OCI-LY1 (cell line): ENCODE data around the gene NKAIN2.

Source experiments
- H2AFZ ChIP-seq: fragments of 200-600 bp; sonication (generic), shearing (Covaris generic); 2 replicates; pipeline ENCODE4 v1.6.0; 2014; ENCODE audit warnings: antibody characterized with exemption, mild to moderate bottlenecking, low read length
- H3F3A ChIP-seq: fragments of 200-600 bp; sonication (generic), shearing (Covaris generic); 2 replicates; pipeline ENCODE4 v1.6.0; 2014; ENCODE audit warnings: mild to moderate bottlenecking, antibody characterized with exemption, low read length, moderate library complexity; ENCODE audit not compliant: insufficient read depth
- H3K27ac ChIP-seq: fragments of 200-600 bp; sonication (generic); 2 replicates; pipeline ENCODE4 v1.5.1; 2014; ENCODE audit warnings: low read length, mixed run types, mild to moderate bottlenecking, low read depth; ENCODE audit not compliant: poor library complexity, severe bottlenecking
- H3K27me3 ChIP-seq: fragments of 200-600 bp; sonication (generic); 2 replicates; pipeline ENCODE4 v1.6.0; 2014; ENCODE audit warnings: antibody characterized with exemption, mild to moderate bottlenecking, low read length, moderate library complexity; ENCODE audit not compliant: insufficient read depth
- H3K36me3 ChIP-seq: fragments of 200-600 bp; sonication (generic); 2 replicates; pipeline ENCODE4 v1.6.1; 2014; ENCODE audit warnings: mild to moderate bottlenecking, antibody characterized with exemption, low read length, moderate library complexity, mixed read lengths; ENCODE audit not compliant: insufficient read depth
- H3K4me1 ChIP-seq: fragments of 200-600 bp; sonication (generic); 2 replicates; pipeline ENCODE4 v1.5.1; 2014; ENCODE audit warnings: mild to moderate bottlenecking, low read length, moderate library complexity; ENCODE audit not compliant: insufficient read depth, severe bottlenecking
- H3K4me2 ChIP-seq: fragments of 200-600 bp; sonication (generic), shearing (Covaris generic); 2 replicates; pipeline ENCODE4 v1.6.1; 2014; ENCODE audit warnings: low read length
- H3K4me3 ChIP-seq: fragments of 200-600 bp; sonication (generic); 2 replicates; pipeline ENCODE4 v1.5.1; 2014; ENCODE audit warnings: low read length, low read depth, mild to moderate bottlenecking, mixed read lengths; ENCODE audit not compliant: poor library complexity, severe bottlenecking
- H3K79me2 ChIP-seq: fragments of 200-600 bp; shearing (Covaris generic); 2 replicates; pipeline ENCODE4 v1.6.1; 2016; ENCODE audit warnings: mixed run types, low read length, mixed read lengths; ENCODE audit not compliant: insufficient read depth
- H3K9ac ChIP-seq: fragments of 200-600 bp; sonication (generic), shearing (Covaris generic); 2 replicates; pipeline ENCODE4 v1.6.1; 2014; ENCODE audit warnings: mild to moderate bottlenecking, low read length, mixed read lengths
- H3K9me2 ChIP-seq: fragments of 200-600 bp; sonication (generic), shearing (Covaris generic); 2 replicates; pipeline ENCODE4 v1.6.1; 2014; ENCODE audit warnings: low read depth, mild to moderate bottlenecking, low read length, mixed read lengths
- H3K9me3 ChIP-seq: fragments of 200-600 bp; shearing (Covaris generic); 2 replicates; pipeline ENCODE4 v1.6.1; 2014; ENCODE audit warnings: low read length, mixed read lengths
- H4K20me1 ChIP-seq: fragments of 200-600 bp; sonication (generic), shearing (Covaris generic); 2 replicates; pipeline ENCODE4 v1.6.0; 2016; ENCODE audit warnings: mild to moderate bottlenecking, low read length; ENCODE audit not compliant: insufficient read depth
- CTCF ChIP-seq: fragments of 200-600 bp; sonication (generic), shearing (Covaris generic); IDR thresholded peaks from 2 replicates; pipeline ENCODE4 v1.5.1; 2017; ENCODE audit warnings: mild to moderate bottlenecking, antibody characterized with exemption, low read length, moderate library complexity, mixed read lengths
- EZH2 ChIP-seq: fragments of 200-600 bp; sonication (generic), shearing (Covaris generic); IDR thresholded peaks from 2 replicates; pipeline ENCODE4 v1.8.0; 2017; ENCODE audit warnings: borderline replicate concordance, mixed run types, mild to moderate bottlenecking, antibody characterized with exemption, low read length, moderate library complexity, mixed read lengths

Gene NKAIN2

DNA sequence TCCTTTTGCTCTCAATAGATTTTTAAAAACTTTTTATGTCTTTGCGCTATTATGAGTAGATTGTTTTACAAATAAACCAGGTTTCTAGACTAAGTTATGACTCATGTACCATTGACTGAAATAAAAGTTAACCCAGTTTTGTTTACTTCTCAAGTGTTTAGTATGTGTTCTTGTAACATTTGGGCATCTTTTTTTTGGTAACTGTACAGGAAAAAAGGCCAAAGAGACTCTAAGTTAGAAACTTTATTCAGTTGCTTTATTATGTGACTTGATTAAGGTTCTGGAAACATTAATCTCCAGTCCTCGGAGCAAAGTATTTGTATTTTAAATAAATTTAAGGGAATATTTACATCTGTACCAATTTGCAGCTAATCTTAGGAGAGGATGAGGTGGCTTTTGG, 2.9 kb downstream of the NKAIN2 start:
- H3K4me1 ChIP-seq: no peaks in the 10 kb centered on the region
- H4K20me1 ChIP-seq: no peaks in the 10 kb centered on the region
- H3K9me2 ChIP-seq: no peaks in the 10 kb centered on the region
- no peak overlapping the region for H3K27ac ChIP-seq
- no peaks in the 10 kb centered on the region for H3K36me3 ChIP-seq
- TF ChIP-seq EZH2: no peak
- no peak for TF ChIP-seq CTCF
- H3K4me2 ChIP-seq: no peak overlapping the region
- no peak overlapping the region for H3K9ac ChIP-seq
- H3K27me3 ChIP-seq: no peaks in the 10 kb centered on the region
- H2AFZ ChIP-seq: no peak overlapping the region
- no peaks in the 10 kb centered on the region for H3F3A ChIP-seq
- no peaks in the 10 kb centered on the region for H3K9me3 ChIP-seq
- no peaks in the 10 kb centered on the region for H3K79me2 ChIP-seq
- no peak overlapping the region for H3K4me3 ChIP-seq

GRCh38 chr6:123808556-123808955, 4.9 kb downstream of the NKAIN2 start:
- Histone ChIP-seq H3F3A (no peaks in the 10 kb centered on the region), H4K20me1 (no peaks in the 10 kb centered on the region), H3K4me1 (no peaks in the 10 kb centered on the region), H3K27ac (no peak overlapping the region), H3K27me3 (no peaks in the 10 kb centered on the region), H3K9ac (no peak overlapping the region), H2AFZ (no peak overlapping the region), H3K79me2 (no peaks in the 10 kb centered on the region), H3K4me3 (no peak overlapping the region), H3K9me2 (no peaks in the 10 kb centered on the region), H3K4me2 (no peak overlapping the region), H3K9me3 (no peaks in the 10 kb centered on the region), H3K36me3 (no peaks in the 10 kb centered on the region)
- no peak for TF ChIP-seq EZH2
- TF ChIP-seq CTCF: no peak

GRCh38 chr6:123810214-123810613, 6.5 kb downstream of the NKAIN2 start:
- H2AFZ ChIP-seq: no peak overlapping the region
- no peaks in the 10 kb centered on the region for H3K79me2 ChIP-seq
- H3K27me3 ChIP-seq: no peaks in the 10 kb centered on the region
- H4K20me1 ChIP-seq: no peaks in the 10 kb centered on the region
- H3K9ac ChIP-seq: no peak overlapping the region
- no peak overlapping the region for H3K27ac ChIP-seq
- no peaks in the 10 kb centered on the region for H3K9me3 ChIP-seq
- no peaks in the 10 kb centered on the region for H3K4me1 ChIP-seq
- no peak overlapping the region for H3K4me3 ChIP-seq
- H3K36me3 ChIP-seq: no peaks in the 10 kb centered on the region
- H3F3A ChIP-seq: no peaks in the 10 kb centered on the region
- TF ChIP-seq EZH2 (no peak), CTCF (no peak)
- no peak overlapping the region for H3K4me2 ChIP-seq
- no peaks in the 10 kb centered on the region for H3K9me2 ChIP-seq
